H9 (cell line): ENCODE data around the gene MYO10. TPM values are rescaled to one million over a fixed set of nuclear protein-coding genes. Genes with fewer than 3 reads are reported as not detected.

Experiments used
- DNase-seq: peaks from one replicate; pipeline ENCODE4 v3.0.0-alpha.2; 2017
- H2AFZ ChIP-seq: one replicate; pipeline ENCODE4 v1.6.1; 2013; ENCODE audit warnings: mild to moderate bottlenecking, low read length, control low read depth, moderate library complexity
- H2AK5ac ChIP-seq: 2 replicates; pipeline ENCODE4 v1.6.1; 2013; ENCODE audit warnings: low read length, control low read depth, mixed read lengths; ENCODE audit not compliant: insufficient read length
- H2BK120ac ChIP-seq: one replicate; pipeline ENCODE4 v1.6.1; 2013; ENCODE audit warnings: low read depth, mild to moderate bottlenecking, low read length, control low read depth, inconsistent platforms; ENCODE audit not compliant: poor library complexity, severe bottlenecking
- H2BK12ac ChIP-seq: 2 replicates; pipeline ENCODE4 v1.6.1; 2013; ENCODE audit warnings: low read length, control low read depth, mixed read lengths, low read depth; ENCODE audit not compliant: insufficient read length
- H2BK15ac ChIP-seq: 2 replicates; pipeline ENCODE4 v1.6.1; 2013; ENCODE audit warnings: low read depth, low read length, control low read depth
- H2BK20ac ChIP-seq: one replicate; pipeline ENCODE4 v1.6.1; 2013; ENCODE audit warnings: low read depth, mild to moderate bottlenecking, low read length, control low read depth, inconsistent platforms; ENCODE audit not compliant: poor library complexity, severe bottlenecking
- H2BK5ac ChIP-seq: 2 replicates; pipeline ENCODE4 v1.6.1; 2013; ENCODE audit warnings: low read length, control low read depth, mixed read lengths; ENCODE audit not compliant: insufficient read length
- H3K14ac ChIP-seq: 2 replicates; pipeline ENCODE4 v1.6.1; 2013; ENCODE audit warnings: low read length, control low read depth; ENCODE audit not compliant: insufficient read depth
- H3K18ac ChIP-seq: 2 replicates; pipeline ENCODE4 v1.6.1; 2013; ENCODE audit warnings: low read depth, mild to moderate bottlenecking, mixed read lengths, low read length, control low read depth; ENCODE audit not compliant: insufficient read length
- H3K23ac ChIP-seq: 2 replicates; pipeline ENCODE4 v1.6.1; 2013; ENCODE audit warnings: low read length, control low read depth, mixed read lengths, low read depth; ENCODE audit not compliant: insufficient read length
- H3K23me2 ChIP-seq: 2 replicates; pipeline ENCODE4 v1.6.1; 2013; ENCODE audit warnings: low read depth, mild to moderate bottlenecking, mixed read lengths, low read length, control low read depth; ENCODE audit not compliant: insufficient read length, poor library complexity, severe bottlenecking
- H3K27ac ChIP-seq: 2 replicates; pipeline ENCODE4 v1.5.1; 2013; ENCODE audit warnings: low read length, control low read depth, mixed read lengths, low read depth; ENCODE audit not compliant: insufficient read length
- H3K27me3 ChIP-seq: 2 replicates; pipeline ENCODE4 v1.6.1; 2013; ENCODE audit warnings: low read length, control low read depth, inconsistent platforms; ENCODE audit not compliant: insufficient read depth
- H3K4ac ChIP-seq: 2 replicates; pipeline ENCODE4 v1.6.1; 2013; ENCODE audit warnings: low read depth, mild to moderate bottlenecking, control low read depth, inconsistent platforms, low read length, moderate library complexity
- H3K4me1 ChIP-seq: 2 replicates; pipeline ENCODE4 v1.6.1; 2013; ENCODE audit warnings: low read length, control low read depth, inconsistent platforms; ENCODE audit not compliant: insufficient read depth
- H3K4me2 ChIP-seq: 2 replicates; pipeline ENCODE4 v1.6.1; 2013; ENCODE audit warnings: low read length, control low read depth, mixed read lengths; ENCODE audit not compliant: insufficient read length, insufficient read depth
- H3K56ac ChIP-seq: 2 replicates; pipeline ENCODE4 v1.6.1; 2013; ENCODE audit warnings: low read depth, mild to moderate bottlenecking, mixed read lengths, low read length, control low read depth; ENCODE audit not compliant: insufficient read length
- H3K79me1 ChIP-seq: 2 replicates; pipeline ENCODE4 v1.6.1; 2013; ENCODE audit warnings: low read depth, mild to moderate bottlenecking, moderate library complexity, low read length, control low read depth, inconsistent platforms; ENCODE audit not compliant: insufficient read depth, poor library complexity, severe bottlenecking
- H3K79me2 ChIP-seq: 2 replicates; pipeline ENCODE4 v1.6.1; 2013; ENCODE audit warnings: low read length, control low read depth, inconsistent platforms; ENCODE audit not compliant: insufficient read depth
- H3K9ac ChIP-seq: 2 replicates; pipeline ENCODE4 v1.6.1; 2013; ENCODE audit warnings: low read length, control low read depth, mixed read lengths; ENCODE audit not compliant: insufficient read length; ENCODE audit errors: extremely low read depth
- H3K9me3 ChIP-seq: one replicate; pipeline ENCODE4 v1.6.1; 2013; ENCODE audit warnings: low read depth, low read length, inconsistent platforms; ENCODE audit not compliant: control insufficient read depth
- H3T11ph ChIP-seq: one replicate; pipeline ENCODE4 v1.6.1; 2013; ENCODE audit warnings: mild to moderate bottlenecking, low read length, control low read depth, inconsistent platforms
- H4K20me1 ChIP-seq: one replicate; pipeline ENCODE4 v1.6.1; 2013; ENCODE audit not compliant: control insufficient read depth, insufficient read length, insufficient read depth
- H4K5ac ChIP-seq: 2 replicates; pipeline ENCODE4 v1.6.1; 2013; ENCODE audit warnings: low read depth, mild to moderate bottlenecking, mixed read lengths, low read length, control low read depth; ENCODE audit not compliant: insufficient read length
- H4K8ac ChIP-seq: replicated peaks from 2 replicates; pipeline ENCODE4 v1.6.1; 2013; ENCODE audit warnings: low read length, control low read depth, mixed read lengths, low read depth; ENCODE audit not compliant: insufficient read length
- H4K91ac ChIP-seq: 2 replicates; pipeline ENCODE4 v1.6.1; 2013; ENCODE audit warnings: low read depth, mild to moderate bottlenecking, moderate library complexity, mixed read lengths, low read length, control low read depth; ENCODE audit not compliant: insufficient read length
- H3K27ac Mint-ChIP-seq, 3 experiments: 2 replicates in 2 of 3; 3 replicates in 1 of 3; pipeline ENCODE4 v1.8.0; 2020 to 2021; ENCODE audit warnings: mixed read lengths in 3 of 3, mild to moderate bottlenecking in 1 of 3, moderate library complexity in 1 of 3
- H3K27me3 Mint-ChIP-seq: 2 replicates; pipeline ENCODE4 v1.8.0; 2021; ENCODE audit warnings: low read depth, mild to moderate bottlenecking, moderate library complexity, mixed read lengths
- H3K36me3 Mint-ChIP-seq, 3 experiments: 2 replicates in 2 of 3; 3 replicates in 1 of 3; pipeline ENCODE4 v1.8.0; 2020 to 2021; ENCODE audit warnings: low read depth in 3 of 3, mixed read lengths in 3 of 3; ENCODE audit not compliant: insufficient read depth in 1 of 3
- H3K4me1 Mint-ChIP-seq, 2 experiments: 2 replicates each; pipeline ENCODE4 v1.8.0; 2020; ENCODE audit warnings: mixed read lengths in 2 of 2
- H3K4me3 Mint-ChIP-seq, 2 experiments: 2 replicates in 1 of 2; 3 replicates in 1 of 2; pipeline ENCODE4 v1.8.0; 2020 to 2021; ENCODE audit warnings: mild to moderate bottlenecking in 2 of 2, mixed read lengths in 2 of 2, moderate library complexity in 1 of 2
- H3K9me3 Mint-ChIP-seq, 2 experiments: 2 replicates in 1 of 2; 3 replicates in 1 of 2; pipeline ENCODE4 v1.8.0; 2020; ENCODE audit warnings: mild to moderate bottlenecking in 2 of 2, mixed read lengths in 2 of 2, moderate library complexity in 1 of 2
- CTCF ChIP-seq: fragments of 200-600 bp; sonication (generic); conservative IDR thresholded peaks from 3 replicates; pipeline ENCODE4 v1.8.0; 2021; ENCODE audit warnings: antibody characterized with exemption, mild to moderate bottlenecking
- WGBS: extraction: QIAGEN DNeasy Blood & Tissue Kit; methylation state at CpG from one replicate; pipeline ENCODE4 v1.1.7; 2013; ENCODE audit warnings: missing lambda C conversion rate, low lambda C conversion rate, mixed read lengths; ENCODE audit not compliant: insufficient read length; ENCODE audit errors: extremely low coverage; 5-methylcytosine and 5-hydroxymethylcytosine counted together
- total RNA-seq: library from RNA; stranded (reverse); gene quantifications from 2 replicates; pipeline ENCODE4 v1.2.1, GENCODE V29; 2021

The MYO10 gene
- total RNA-seq, 1 experiment from 2014 or later = 127 TPM

DNA sequence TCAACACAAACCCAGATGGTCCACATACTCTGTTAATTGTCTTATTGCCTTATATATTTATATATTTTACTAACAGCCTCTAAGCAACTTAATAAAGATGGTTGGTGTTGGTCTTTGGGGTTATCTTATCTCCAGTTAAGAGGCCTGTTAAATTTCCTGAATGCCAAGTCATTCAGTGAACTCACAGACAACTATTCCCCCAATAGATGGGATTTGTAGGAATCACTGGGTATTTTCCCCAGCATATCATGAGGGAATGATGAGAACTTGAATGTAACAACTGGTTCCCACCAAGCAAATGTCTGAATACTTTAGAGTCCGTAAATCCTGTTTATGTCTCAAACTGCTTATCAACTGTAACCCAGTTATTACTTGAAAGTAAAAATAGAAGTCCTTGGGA lies 276.6 kb downstream of the MYO10 start:
- Histone ChIP-seq H2BK20ac (no peak overlapping the region), H3K9me3 (no peaks in the 10 kb centered on the region), H4K91ac (no peak overlapping the region), H2BK15ac (no peak overlapping the region), H2AK5ac (no peak overlapping the region), H4K8ac (no peak overlapping the region), H3K14ac (no peak overlapping the region), H2BK5ac (no peak overlapping the region), H3K79me2 (no peaks in the 10 kb centered on the region), H2AFZ (no peak overlapping the region), H3K27me3 (no peaks in the 10 kb centered on the region), H3K18ac (no peak overlapping the region), H3K4ac (no peak overlapping the region), H4K5ac (no peak overlapping the region), H2BK120ac (no peak overlapping the region), H3K27ac (no peak overlapping the region), H3T11ph (no peak overlapping the region), H2BK12ac (no peak overlapping the region), H3K23ac (no peak overlapping the region), H4K20me1 (no peaks in the 10 kb centered on the region), H3K56ac (no peak overlapping the region), H3K79me1 (no peaks in the 10 kb centered on the region), H3K4me2 (no peak overlapping the region), H3K9ac (no peak overlapping the region), H3K4me1 (no peaks in the 10 kb centered on the region), H3K23me2 (no peaks in the 10 kb centered on the region)
- Mint-ChIP-seq H3K4me3 (no peak overlapping the region), H3K36me3 (peaks cover 3 to 8% (median 4%) of the 10 kb centered on the region in 3 experiments; a peak in 5 of 7 replicates), H3K27ac (no peak overlapping the region), H3K4me1 (no peaks in the 10 kb centered on the region), H3K9me3 (peaks cover 4 to 8% of the 10 kb centered on the region in 2 experiments; a peak in 3 of 5 replicates), H3K27me3 (peaks cover 2% of the 10 kb centered on the region)
- DNase-seq = no peak
- TF ChIP-seq CTCF = no peak
- no CpG with 5 or more reads among the region's 1 CpG for WGBS
